OCI-LY3 (cell line): ENCODE data around the gene PDS5B.

ENCODE experiments used
- H2AFZ ChIP-seq: fragments of 200-600, 300-600 bp; shearing (Covaris generic); 2 replicates; pipeline ENCODE4 v1.6.0; 2014; ENCODE audit warnings: antibody characterized with exemption, low read depth, low read length
- H3K27ac ChIP-seq: fragments of 200-600, 300-600 bp; sonication (generic); 2 replicates; pipeline ENCODE4 v1.5.1; 2014; ENCODE audit warnings: mild to moderate bottlenecking, low read length, moderate library complexity, mixed read lengths
- H3K27me3 ChIP-seq: fragments of 200-600, 300-600 bp; sonication (generic); 2 replicates; pipeline ENCODE4 v1.6.1; 2014; ENCODE audit warnings: low read depth, low read length, mixed read lengths
- H3K36me3 ChIP-seq: fragments of 200-600, 300-600 bp; sonication (generic); replicated peaks from 2 replicates; pipeline ENCODE3; 2014; ENCODE audit warnings: low read depth, low read length, mixed read lengths
- H3K4me1 ChIP-seq: fragments of 300-600, 200-600 bp; sonication (generic); 2 replicates; pipeline ENCODE4 v1.6.1; 2014; ENCODE audit warnings: low read length, mixed read lengths
- H3K4me2 ChIP-seq: fragments of 200-600, 300-600 bp; sonication (generic); 2 replicates; pipeline ENCODE4 v1.6.1; 2014; ENCODE audit warnings: low read length, mixed read lengths
- H3K4me3 ChIP-seq: fragments of 300-600, 200-600 bp; sonication (generic); 2 replicates; pipeline ENCODE4 v1.5.1; 2014; ENCODE audit warnings: antibody characterized with exemption, mild to moderate bottlenecking, low read length, moderate library complexity
- H3K79me2 ChIP-seq: fragments of 300-600, 200-600 bp; shearing (Covaris generic); 2 replicates; pipeline ENCODE4 v1.6.1; 2014; ENCODE audit warnings: mild to moderate bottlenecking, low read length, mixed read lengths
- H3K9ac ChIP-seq: fragments of 300-600, 200-600 bp; shearing (Covaris generic); 2 replicates; pipeline ENCODE4 v1.6.0; 2014; ENCODE audit warnings: mild to moderate bottlenecking, low read length, moderate library complexity
- H3K9me3 ChIP-seq: fragments of 200-600, 300-600 bp; shearing (Covaris generic); 2 replicates; pipeline ENCODE4 v1.6.1; 2014; ENCODE audit warnings: low read length, mixed read lengths; ENCODE audit not compliant: insufficient read depth
- H4K20me1 ChIP-seq: fragments of 200-600, 300-600 bp; sonication (generic); 2 replicates; pipeline ENCODE4 v1.6.1; 2016; ENCODE audit warnings: low read length, mixed read lengths; ENCODE audit not compliant: insufficient read depth
- EZH2phosphoT487 ChIP-seq: fragments of 200-600 bp; shearing (Covaris generic); IDR thresholded peaks from 2 replicates; pipeline ENCODE4 v1.6.1; 2018; ENCODE audit warnings: antibody characterized with exemption, mixed run types, low read depth
- TF ChIP-seq, protein P1 (sequence below): fragments of 200-600, 300-600 bp; sonication (generic); IDR thresholded peaks from 2 replicates; pipeline ENCODE4 v1.5.1; 2014; ENCODE audit warnings: antibody characterized with exemption, low read length, low read depth

Gene PDS5B

DNA sequence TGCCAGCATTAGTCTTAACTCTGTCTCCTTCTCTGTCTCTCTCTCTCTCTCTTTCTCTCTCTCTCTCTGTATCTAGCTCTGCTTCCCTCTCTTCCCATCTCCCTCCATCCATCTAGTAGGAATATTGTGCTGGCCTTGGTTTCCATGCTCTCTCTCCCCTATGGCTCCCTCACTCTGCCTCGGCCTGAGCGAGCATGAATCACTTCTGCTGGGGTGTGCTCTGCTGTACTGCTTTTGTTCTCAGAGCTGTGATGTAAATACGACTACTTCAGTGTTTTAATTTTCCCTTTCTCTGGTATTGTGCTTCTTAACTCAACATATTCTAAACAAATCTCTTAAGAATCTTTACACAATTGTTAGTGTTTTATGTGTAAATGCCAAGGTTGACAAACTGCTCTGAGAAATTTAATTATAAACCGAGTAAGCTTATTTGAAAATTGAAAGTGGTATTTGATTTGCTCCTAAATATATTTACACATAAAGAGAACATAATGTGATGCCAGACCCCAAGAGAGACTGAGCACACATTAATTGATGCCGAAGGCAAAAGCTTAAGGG is 218.5 kb downstream of the PDS5B start:
- Histone ChIP-seq H3K9ac (no peak overlapping the region), H3K79me2 (no peaks in the 10 kb centered on the region), H3K4me1 (no peaks in the 10 kb centered on the region), H3K4me3 (no peak overlapping the region), H3K27me3 (no peaks in the 10 kb centered on the region), H3K27ac (no peak overlapping the region), H3K36me3 (no peaks in the 10 kb centered on the region), H3K9me3 (no peaks in the 10 kb centered on the region), H3K4me2 (no peak overlapping the region), H2AFZ (no peak overlapping the region), H4K20me1 (no peaks in the 10 kb centered on the region)
- TF ChIP-seq EZH2phosphoT487, result no peak
- TF ChIP-seq, protein P1, sequence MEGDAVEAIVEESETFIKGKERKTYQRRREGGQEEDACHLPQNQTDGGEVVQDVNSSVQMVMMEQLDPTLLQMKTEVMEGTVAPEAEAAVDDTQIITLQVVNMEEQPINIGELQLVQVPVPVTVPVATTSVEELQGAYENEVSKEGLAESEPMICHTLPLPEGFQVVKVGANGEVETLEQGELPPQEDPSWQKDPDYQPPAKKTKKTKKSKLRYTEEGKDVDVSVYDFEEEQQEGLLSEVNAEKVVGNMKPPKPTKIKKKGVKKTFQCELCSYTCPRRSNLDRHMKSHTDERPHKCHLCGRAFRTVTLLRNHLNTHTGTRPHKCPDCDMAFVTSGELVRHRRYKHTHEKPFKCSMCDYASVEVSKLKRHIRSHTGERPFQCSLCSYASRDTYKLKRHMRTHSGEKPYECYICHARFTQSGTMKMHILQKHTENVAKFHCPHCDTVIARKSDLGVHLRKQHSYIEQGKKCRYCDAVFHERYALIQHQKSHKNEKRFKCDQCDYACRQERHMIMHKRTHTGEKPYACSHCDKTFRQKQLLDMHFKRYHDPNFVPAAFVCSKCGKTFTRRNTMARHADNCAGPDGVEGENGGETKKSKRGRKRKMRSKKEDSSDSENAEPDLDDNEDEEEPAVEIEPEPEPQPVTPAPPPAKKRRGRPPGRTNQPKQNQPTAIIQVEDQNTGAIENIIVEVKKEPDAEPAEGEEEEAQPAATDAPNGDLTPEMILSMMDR, result no peak

DNA sequence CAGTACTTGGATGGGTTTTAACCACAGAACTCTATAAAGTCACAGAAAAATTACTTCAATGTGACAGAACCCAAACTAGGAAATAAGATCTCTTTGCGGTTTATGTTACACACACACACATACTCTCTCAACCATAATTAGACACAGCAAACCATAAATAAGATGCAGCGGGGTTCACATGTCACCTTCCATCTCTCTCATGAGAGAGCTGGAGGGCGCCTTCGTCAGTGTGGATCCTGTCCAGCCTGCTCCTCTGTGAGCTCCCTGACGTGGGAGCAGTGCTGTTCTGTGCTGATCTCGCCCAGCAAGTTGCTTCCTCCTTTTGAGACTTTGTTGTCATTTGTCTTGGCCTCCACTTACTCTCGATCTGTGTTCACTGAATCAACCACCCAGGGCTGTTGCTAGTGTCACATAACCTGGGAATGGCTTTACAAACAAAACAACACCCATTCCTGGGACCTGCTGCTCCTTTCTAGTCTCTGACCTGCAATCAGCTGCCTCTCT is 225.1 kb downstream of the PDS5B start:
- H3K27ac ChIP-seq, result no peak overlapping the region
- H3K27me3 ChIP-seq, result no peaks in the 10 kb centered on the region
- H3K9me3 ChIP-seq, result no peaks in the 10 kb centered on the region
- H4K20me1 ChIP-seq, result no peaks in the 10 kb centered on the region
- peak overlapping the region; percentile 28; the same call in 1 of the 2 replicates for H3K4me3 ChIP-seq
- H3K36me3 ChIP-seq, result no peaks in the 10 kb centered on the region
- H3K9ac ChIP-seq, result no peak overlapping the region
- H3K4me1 ChIP-seq, result no peaks in the 10 kb centered on the region
- TF ChIP-seq, protein P1, result no peak
- TF ChIP-seq EZH2phosphoT487, result no peak
- peak overlapping the region; percentile 81 for H2AFZ ChIP-seq
- H3K4me2 ChIP-seq, result peak overlapping the region; percentile 59
- no peaks in the 10 kb centered on the region for H3K79me2 ChIP-seq

DNA sequence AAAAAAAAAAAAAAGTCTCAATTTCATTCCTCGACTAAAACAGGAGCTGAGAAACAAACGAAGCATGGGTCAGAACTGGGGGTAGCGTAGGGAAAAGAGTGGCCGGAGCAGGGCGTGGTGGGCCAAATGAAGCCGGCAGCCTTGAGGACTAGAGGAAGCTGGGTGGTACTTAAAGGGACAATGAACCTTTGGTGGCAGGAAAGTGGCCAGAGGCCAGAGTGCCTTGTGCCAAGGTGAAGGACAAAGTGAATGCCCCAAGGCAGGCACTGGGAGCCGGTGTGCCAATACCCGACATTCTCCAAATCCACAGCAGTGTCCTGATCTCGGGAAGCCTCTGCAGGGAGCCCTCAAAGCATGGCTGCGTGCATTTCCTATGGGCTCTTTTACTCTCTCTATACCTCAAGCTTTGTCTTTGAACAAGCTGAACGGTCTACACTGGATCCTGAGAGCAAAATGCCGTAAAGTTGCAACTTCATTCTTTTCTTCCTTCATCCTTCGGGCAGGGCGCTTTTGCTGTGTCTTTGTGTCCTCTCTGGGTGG is 235.0 kb downstream of the PDS5B start:
- H3K9me3 ChIP-seq, result no peaks in the 10 kb centered on the region
- no peaks in the 10 kb centered on the region for H3K36me3 ChIP-seq
- peaks cover 1% of the 10 kb centered on the region; the same call in 1 of the 2 replicates for H3K4me1 ChIP-seq
- H3K27me3 ChIP-seq, result peaks cover 4% of the 10 kb centered on the region
- H3K9ac ChIP-seq, result no peak overlapping the region
- no peak overlapping the region for H3K4me3 ChIP-seq
- H4K20me1 ChIP-seq, result no peaks in the 10 kb centered on the region
- H3K4me2 ChIP-seq, result no peak overlapping the region
- no peak overlapping the region for H2AFZ ChIP-seq
- H3K79me2 ChIP-seq, result no peaks in the 10 kb centered on the region
- TF ChIP-seq, protein P1, result no peak
- no peak for TF ChIP-seq EZH2phosphoT487
- H3K27ac ChIP-seq, result no peak overlapping the region

DNA sequence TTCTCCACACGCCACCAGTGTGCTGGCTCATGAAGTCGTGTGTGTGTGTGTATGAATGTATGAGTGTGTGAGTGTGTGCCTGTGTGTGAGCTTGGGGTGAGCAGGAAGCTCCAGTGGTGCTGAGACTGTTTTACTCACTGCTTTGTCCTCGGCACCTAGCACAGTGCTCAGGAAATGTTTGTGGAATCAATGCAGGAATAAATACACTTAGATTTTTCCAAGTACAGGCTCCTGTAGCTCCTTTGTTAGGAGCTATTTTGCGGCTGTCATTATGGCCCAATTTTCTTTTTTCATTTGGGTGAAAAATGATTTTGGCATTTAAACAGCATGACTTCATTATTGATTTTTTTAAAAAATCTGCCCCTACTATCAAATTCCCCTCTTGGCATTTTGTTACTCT is 236.5 kb downstream of the PDS5B start:
- Histone ChIP-seq H3K27me3 (peaks cover 4% of the 10 kb centered on the region), H2AFZ (no peak overlapping the region), H3K4me1 (peaks cover 6% of the 10 kb centered on the region; the same call in 1 of the 2 replicates), H4K20me1 (no peaks in the 10 kb centered on the region), H3K9ac (no peak overlapping the region), H3K9me3 (no peaks in the 10 kb centered on the region), H3K27ac (no peak overlapping the region), H3K4me2 (no peak overlapping the region), H3K4me3 (no peak overlapping the region), H3K79me2 (no peaks in the 10 kb centered on the region), H3K36me3 (no peaks in the 10 kb centered on the region)
- no peak for TF ChIP-seq EZH2phosphoT487
- TF ChIP-seq, protein P1, result no peak
